DMS 273 treated with DMSO at 0.1 percent for 48 hours (cell line): ENCODE results near the gene SLC27A2.

ENCODE experiments used
- DNase-seq: peaks from one replicate; lab custom pipeline; 2025; lab: John Stamatoyannopoulos, UW

Gene SLC27A2

DNA sequence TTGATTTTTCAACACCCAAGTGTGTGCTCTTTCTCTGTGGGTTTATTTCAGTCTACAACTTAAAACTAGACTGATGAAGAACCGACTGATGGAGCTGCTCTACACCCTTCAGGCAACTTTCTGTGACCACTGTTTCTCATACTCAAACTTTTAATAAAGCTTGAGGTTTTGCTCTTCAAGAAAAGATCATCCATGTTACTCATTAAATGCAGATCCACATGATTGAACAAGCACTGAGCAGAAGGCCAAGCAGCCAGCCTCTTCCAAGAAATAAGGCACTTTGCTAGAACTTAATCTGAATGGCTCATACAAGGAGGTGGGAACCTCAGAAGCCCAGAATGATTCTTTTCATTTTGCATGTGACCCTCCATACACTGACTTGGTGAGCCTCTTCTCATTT, 8.7 kb downstream of the SLC27A2 start:
- DNase-seq = no peak

DNA sequence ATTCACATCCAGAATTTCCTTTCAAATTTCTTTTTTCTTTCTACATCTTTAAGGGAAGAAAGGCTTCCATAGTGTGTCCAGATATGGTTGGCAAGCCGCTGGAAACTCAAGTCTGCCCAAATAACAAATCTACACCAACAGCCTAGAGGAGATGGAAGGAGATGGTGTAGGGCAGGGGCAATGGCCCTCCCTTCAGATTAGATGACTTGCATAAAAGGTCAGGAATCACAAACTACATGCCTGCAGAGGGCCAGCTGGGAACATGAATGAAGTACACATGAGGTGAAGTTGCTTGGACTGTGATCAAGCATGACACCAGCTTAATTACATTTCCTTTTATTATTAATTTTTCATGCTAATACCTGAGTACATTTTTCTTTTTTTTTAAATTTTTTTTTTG, 10.2 kb downstream of the SLC27A2 start:
- no peak for DNase-seq

DNA sequence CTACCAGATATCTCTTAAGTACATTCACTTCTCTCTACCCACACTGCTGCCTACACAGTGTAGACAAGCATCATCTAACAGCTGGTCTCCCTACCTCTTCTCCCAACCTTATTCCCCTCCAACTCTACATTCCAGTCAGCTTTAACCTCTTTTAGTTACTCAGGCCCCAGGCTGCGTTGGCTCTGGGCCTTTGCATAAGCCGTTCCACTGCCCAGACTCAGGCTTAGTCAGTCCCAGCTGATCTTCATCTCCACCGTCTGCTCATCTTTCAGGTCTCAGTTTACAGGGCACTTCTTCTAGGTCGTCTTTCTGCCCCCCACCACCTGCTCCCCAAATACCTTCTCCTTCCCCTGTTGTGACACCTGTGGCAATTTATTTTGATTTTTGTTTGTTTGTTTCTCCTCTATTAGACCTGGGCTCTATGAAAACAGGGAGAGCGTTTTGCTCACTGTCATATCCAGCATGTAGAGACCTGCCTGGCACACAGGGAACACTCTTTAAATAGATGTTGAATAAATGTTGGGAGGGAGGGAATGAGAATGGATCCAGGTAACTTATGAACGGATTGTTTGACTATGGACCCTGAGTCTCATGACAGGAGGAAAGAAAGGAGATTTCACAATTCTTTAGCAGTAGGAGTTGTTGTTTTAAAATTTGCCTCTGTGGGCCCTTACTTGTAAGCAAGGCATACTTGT, 11.1 kb downstream of the SLC27A2 start:
- no peak for DNase-seq

DNA sequence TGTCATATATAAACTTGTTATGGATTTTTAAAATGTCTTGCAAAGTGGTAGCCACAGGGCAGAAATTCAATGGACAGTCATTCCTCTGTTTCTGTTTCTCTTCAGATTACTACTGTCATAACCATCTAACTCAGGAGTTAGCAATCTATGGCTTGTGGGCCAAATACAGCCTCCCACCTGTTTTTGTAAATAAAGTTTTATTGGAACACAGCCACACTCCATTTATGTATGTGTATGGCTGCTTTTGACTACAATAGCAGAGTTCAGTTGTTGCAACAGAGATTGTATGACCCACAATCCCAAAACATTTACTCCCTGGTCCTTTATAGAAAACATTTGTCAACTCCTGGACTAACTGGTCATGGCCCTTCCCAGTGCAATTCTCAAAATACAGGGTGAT, 20.0 kb downstream of the SLC27A2 start:
- DNase-seq = no peak

DNA sequence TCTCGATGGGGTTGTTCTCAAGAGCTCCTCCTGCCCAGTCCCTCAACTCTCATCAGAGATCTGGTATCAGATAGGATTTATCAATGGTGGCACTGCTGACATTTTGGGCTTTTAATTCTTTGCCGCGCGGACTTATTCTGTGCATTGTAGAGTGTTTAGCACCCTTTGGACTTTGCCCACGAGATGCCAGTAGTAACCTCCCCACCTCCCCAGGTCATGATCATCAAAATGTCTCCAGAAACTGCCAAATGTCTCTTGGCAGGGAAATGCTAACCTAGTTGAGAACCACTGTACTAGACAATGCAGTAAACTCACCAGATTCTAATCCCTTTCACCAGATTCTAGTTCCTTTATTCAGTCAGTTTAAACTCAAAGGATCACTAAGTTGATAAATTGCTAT, 24.0 kb downstream of the SLC27A2 start:
- DNase-seq = no peak

DNA sequence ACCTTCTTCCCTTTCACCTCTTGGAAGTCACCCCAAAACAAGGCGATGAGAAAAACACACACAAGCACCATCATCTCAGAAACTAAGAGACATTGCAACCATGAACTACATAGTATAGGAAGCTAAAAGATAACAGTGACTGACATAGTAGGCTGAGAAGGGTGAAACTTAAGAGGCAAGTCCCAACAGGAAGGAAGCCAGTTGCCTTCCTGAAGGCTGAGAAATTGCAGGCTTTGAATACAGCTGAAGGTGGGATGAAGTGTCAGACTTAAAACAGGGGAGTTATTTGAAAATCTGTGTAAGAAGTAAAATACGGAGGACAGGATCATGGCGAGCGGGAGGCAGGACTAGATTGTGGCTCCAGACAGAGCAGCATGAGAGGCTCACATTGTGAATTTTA, 27.8 kb downstream of the SLC27A2 start:
- DNase-seq = no peak

DNA sequence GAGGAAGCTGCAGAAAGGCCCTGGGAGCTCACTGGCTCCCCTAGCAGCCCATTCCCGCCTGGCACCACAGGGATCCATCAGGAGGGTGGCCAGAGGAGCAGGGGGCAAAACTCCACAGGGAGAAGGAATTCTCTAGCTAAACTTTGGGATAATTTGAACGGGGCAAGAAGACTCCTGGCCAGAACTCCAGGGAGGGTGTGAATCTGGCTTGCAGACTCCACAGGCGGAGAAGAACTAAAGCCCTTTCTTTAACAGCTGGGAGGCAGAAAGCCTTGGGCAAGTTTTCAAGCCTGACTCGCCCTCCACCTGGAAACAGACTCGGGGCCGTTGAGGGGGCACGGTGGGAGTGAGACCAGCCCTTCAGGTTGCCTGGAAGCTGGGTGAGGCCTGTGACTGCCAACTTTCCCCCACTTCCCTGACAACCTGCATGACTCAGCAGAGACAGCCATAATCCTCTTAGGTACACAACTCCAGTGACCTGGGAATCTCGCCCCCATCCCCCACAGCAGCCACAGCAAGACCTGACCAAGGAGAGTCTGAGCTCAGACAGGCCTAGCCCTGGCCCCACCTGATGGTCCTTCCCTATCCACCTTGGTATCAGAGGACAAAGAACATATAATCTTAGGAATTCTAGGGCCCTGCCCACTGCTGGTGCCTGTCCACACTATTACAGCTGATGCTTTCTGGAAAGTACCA, 28.6 kb downstream of the SLC27A2 start:
- no peak for DNase-seq

DNA sequence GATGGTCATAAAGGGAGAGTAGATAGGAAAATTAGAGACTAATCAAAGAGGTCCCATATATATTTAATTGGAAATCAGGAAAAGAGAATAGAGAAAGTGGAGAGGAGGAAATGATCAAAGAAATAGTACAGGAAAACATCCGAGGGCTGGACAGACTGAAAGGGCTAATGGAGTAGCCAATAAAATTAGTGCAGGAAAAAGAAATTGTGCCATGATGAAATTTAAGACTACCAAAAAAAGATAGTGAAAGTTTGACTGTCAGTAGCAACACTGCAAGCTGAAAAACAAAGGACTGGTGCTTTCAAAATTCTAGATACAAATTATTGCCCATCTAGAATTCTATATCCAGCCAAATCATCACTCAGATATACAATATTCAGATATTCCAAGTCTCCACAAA, 36.3 kb downstream of the SLC27A2 start:
- no peak for DNase-seq

DNA sequence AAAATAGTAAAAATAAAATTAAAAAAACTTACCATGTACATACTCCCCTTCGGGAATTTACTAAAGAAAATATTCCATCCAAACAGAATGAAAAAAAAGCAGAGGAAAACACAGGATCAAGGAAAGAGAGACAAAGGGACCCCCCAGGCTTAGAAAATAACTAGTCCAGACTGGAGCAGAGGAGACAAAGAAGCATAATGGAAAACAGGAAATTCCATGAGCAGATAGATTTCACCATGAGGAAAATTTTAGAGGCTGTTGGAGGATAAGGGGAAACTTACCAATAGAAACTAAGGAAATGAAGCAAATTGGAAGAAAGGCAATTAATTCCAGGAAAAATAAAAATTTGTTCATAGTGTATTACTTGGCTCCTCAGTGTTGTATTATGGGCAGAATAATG, 36.7 kb downstream of the SLC27A2 start:
- no peak for DNase-seq

DNA sequence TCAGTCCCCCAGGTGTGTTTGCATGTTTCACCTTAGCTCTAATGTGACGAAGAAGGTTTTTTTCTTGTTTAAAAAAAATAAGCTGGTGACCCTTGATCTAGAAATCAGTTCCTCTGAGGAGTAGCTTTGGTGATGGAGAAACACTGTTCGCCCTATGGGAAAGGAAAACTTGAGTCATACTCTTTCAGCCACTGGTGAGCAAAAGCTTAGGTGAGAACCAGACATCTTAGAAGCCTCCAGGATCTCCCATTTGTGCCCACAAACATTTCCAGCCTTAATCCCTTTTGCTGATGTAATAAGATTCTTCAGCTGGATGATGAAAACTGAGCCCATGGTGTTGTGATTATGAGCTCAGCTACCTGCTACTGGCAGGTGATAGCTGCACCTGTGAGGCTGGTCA, 37.8 kb downstream of the SLC27A2 start:
- no peak for DNase-seq

DNA sequence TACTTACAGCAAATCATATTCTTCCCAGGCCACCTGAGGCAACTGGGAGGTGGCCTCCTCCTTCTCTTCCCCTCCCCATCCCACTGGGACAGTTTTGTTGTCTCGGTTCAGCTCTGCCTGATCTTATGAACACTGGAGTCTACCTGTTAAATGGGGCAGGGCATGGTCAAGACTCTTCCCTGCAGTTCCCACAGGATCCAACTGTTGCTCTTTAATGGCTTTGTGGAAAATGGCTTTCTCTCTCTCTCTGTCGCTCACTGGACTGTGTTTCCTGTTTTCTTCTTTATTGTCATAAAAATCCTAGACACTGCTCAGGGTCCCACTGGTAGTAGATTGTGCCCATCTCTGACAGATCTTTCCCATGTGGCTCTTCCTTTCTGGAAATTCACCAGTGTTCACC, 40.2 kb downstream of the SLC27A2 start:
- no peak for DNase-seq

DNA sequence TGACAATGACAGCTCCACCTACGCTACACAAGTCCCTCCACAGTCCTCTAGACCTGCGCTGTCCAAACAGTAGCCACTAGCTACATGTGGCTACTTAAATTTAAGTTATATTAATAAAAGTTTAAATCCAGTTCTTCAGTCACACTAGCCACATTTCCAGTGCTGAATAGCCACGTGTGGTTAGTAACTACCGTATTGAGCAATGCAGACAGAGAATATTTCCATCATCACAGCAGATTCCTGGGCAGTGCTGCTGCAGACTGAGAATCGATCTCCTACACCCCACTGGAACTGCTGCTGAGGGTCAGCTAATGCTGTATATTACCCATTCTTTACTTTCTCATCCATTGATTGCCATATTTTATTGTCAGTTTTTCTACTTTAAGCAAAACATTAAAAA, 42.6 kb downstream of the SLC27A2 start:
- DNase-seq = no peak

DNA sequence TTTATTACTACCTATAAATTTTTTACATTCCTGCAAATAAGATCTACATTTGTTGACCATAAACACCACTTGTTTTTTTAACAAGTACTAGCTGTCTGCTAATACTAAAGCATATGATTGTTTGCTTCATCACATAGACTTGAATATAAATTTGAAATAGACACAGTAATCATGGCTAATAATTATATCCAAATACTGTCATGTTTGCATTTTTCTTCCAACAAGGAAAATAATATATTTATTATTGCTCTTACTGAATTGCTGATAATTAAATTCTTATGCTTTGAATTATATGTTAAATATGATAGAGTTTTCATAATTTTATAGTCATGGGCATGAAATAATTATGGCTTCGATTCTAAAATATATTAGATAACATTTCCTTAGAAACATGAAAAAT, 43.1 kb downstream of the SLC27A2 start:
- no peak for DNase-seq

DNA sequence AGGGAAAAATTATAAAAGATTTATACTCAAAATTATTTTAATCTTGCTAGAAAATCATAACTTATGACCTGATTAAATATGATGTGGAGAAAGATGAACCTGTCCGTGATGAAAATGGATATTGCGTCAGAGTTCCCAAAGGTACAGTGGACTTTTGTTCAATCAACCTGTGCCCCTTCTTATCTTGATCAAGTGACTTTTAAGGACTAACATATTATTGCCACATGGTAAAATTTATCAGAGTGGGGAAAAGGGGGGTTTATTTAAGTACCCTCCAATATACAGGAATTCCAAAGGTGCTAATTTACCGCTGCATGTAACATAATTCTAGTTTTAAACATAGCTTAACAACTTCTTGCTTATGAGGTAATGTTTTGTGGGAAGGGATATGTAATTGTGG, 43.9 kb downstream of the SLC27A2 start:
- DNase-seq = no peak

DNA sequence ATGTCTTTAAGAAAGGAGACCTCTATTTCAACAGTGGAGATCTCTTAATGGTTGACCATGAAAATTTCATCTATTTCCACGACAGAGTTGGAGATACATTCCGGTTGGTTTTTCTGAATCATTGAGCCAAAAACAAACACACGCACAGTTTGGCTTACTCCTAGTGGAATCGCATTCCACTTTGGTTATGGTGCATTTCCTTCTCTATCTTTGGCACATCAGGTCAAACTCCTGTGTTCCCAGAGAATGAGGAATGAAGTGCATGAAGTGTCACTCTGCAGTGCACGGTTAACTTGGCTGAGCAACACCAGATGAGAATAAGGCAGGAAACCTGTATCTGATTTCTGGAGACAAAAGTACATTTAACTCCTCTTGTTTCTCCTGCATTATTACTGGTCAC, 45.1 kb downstream of the SLC27A2 start:
- no peak for DNase-seq

DNA sequence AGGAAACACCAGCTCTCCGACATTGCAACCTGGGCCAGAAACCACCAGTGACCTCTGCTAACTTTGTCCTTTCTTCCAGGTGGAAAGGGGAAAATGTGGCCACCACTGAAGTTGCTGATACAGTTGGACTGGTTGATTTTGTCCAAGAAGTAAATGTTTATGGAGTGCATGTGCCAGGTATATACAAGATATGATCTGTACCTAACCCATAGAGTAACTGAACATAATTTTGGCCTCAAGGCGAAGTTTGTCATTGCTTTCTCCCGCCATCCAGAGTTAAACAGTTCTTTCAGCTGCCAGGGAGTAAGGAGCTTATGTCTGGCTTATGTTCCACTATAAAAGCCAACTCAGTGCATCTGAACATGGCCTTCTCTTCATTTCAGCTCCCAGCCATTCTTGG, 46.9 kb downstream of the SLC27A2 start:
- DNase-seq = no peak

DNA sequence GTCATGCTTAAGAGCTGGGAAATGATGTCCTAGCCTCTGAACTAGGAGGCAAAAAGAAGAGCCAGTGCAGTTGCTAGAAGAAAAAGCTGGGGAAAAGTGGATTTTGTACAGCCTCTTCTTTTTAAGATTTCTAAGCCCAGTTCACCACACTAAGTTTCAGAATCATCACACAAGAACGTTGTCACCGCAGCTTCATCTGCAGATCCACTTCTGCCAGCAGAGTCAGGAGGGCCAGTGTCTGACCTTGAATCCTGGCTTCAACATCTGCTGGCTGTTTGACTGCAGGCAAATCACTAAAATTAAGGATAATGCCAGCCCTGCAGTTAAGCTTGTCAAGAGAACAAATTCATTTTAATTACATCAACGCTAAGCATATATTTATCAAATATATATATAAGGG, 47.3 kb downstream of the SLC27A2 start:
- no peak for DNase-seq

DNA sequence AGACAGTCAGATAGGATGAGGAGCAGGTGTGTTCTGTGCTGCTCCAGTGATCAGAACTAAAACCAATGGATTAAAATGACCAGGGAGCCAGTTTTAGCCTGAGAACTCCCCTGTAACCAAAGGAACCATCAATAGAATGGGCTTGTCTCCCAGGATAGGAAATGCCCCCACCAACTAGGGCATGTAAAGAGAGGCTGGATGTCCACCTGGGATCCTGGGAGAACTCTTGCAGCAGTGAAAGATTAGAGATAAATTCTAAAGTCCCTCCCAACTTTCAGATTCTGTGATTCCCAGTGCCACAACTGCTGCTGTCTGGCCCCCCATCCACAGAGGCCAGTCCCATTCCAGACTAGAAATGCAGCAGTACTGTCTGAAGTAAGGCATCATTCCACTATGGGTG, 49.8 kb downstream of the SLC27A2 start:
- DNase-seq = no peak

DNA sequence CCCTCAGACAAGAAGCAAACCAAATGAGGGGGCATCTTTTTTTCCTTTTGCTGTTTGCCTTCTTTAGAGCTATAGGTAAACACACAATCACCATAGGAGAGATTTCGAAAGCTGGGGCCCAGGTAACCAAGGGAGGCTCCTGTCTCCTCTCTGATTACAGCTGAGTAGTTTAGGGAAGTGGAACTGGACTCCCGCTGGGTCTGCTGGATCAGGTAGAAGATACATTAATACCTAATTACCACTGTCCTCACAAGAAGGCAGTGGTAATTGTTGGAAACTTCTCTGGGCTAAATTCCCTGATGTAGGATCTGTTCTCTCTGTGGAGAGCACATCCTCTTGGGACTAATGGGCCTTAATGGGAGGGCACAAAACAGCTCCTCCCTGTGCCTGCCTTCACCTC, 50.8 kb downstream of the SLC27A2 start:
- no peak for DNase-seq

DNA sequence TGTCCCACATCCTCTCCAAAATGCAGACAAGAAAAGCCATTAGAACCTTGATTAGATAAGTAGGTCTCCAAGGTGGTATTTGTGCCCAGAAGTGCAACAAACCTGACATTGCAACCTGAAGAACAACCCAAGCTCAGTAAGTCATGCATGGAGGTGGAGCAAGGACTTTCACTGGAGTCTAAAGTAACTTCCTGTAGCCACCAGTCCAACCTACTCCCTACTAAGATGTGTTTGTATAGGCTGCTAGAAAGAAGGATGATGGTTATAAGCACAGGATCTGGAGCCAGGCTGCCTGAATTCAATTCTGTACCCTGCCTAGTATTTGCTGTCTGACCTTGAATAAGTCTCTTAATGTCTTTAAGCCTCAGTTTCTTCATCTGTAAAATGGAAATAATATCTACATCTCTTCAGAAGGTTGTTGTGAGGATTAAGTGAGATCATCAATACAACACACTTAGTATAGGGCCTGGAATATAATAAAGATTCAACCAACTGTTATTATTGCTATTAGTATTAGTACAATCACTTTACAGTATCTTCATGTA, 51.3 kb downstream of the SLC27A2 start:
- no peak for DNase-seq

DNA sequence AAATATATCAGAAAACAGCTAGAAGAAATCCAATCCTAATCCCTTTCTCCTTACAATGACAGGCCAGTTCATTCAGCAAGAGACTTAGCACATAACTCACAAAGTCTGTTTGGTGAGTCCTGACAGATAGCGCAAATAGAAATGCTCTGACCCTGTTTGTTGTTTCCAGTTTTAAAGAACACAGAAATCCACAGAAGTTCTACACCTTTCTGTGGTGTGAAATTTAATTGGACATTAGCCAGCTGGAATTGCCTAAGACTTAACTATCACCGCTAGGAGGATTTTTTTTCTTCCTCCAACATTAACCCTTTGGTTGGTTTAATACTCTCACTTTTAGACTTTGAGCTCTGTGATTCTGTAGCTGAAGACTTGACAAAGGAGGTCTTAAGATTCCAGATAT, 52.8 kb downstream of the SLC27A2 start:
- no peak for DNase-seq

DNA sequence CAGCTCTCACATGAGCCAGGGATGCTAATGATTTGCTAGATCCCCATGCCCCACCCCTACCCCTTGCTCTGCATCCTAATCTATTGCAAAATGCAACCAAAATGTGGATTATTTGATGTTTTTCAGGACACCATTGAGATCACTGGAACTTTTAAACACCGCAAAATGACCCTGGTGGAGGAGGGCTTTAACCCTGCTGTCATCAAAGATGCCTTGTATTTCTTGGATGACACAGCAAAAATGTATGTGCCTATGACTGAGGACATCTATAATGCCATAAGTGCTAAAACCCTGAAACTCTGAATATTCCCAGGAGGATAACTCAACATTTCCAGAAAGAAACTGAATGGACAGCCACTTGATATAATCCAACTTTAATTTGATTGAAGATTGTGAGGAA, 53.8 kb downstream of the SLC27A2 start:
- no peak for DNase-seq

DNA sequence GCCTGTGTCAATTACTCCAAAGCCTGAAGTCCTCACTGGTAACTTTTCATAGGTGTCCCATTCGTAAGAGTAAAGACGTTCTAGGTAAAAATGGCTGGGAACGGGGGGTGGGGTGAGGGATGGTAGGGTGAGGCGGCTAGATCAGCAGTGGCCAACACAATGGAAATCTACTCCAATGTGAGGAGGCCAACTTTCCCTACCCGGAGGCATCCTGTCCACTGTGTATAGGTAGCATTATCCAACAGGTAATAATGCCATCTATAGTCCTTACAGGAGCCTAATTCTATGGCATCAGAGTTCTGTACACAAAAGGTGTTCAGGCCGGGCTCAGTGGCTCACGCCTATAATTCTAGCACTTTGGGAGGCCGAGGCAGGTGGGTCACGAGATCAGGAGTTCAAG, 54.4 kb downstream of the SLC27A2 start:
- no peak for DNase-seq

DNA sequence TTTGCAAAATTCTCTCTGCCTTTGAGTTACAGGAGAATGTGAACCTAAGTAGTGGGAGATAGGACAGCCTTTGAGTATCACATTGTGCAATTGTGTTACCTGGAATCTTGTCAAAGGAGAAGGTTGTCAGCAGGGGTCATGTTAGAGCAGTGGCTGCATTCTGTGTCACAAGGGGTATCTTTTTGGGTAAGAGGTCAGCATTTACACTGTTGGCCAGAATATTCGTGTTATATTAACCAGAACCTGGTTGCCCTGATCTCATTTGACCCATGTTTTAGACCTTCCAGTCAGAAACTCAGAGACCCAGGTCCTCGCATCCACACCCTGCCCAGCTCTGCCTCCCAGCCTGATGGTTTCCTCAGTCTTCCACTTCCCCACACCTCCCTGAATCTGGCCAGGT, 56.3 kb downstream of the SLC27A2 start:
- DNase-seq = no peak
